HG02885 (cell line): ENCODE measurements around the gene MAD1L1.
"Not testable (repeated sequence)": the region's sequence is repeated elsewhere in the genome, so short reads cannot be mapped to it uniquely, and the experiment has no call there.

Experiments used
- ATAC-seq: cut with Tn5 transposase; IDR thresholded peaks from one replicate; pipeline ENCODE4 v1.9.1; 2021; ENCODE audit warnings: mild to moderate bottlenecking; ENCODE audit not compliant: unreplicated experiment, poor library complexity

Gene MAD1L1

GRCh38 chr7:1825647-1825896 lies 407.2 kb downstream of the MAD1L1 start:
- ATAC-seq = not testable (repeated sequence)

DNA sequence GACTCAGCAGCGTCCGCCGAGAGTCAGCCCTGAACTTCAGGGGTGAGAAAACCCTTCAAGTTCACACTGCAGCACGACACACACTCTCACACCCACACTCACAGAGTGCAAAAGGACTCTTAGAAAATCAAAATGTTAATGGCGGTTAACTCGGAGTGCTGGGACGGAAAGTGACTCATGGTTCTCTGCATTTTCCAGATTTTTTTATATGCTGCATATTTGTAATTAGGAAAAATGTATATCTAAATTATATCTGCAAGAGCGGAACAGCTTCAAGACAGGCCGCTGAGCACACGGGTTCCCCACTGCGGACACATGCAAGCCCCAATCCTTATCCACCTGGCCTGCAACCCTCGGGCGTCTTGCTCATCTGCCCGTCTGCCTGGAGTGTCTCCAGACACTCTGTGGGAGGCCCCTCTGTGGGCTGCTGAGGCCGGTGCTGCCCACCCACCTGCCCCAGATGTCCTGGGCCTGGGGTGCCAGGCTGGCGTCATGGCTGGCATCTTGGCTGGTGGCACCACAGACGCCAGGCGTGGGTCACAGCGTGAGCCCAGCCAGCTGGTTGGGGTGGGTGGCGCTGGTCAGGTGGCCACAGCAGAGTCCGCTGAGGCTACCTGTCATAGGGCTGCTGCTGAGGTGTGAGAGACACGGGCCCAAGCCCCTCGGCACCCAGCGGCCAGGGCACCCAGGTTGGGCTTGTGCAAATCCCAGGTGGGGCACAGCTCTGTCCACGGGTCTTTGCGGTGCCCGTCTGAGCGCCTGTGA lies 407.7 kb downstream of the MAD1L1 start:
- ATAC-seq = not testable (repeated sequence)

DNA sequence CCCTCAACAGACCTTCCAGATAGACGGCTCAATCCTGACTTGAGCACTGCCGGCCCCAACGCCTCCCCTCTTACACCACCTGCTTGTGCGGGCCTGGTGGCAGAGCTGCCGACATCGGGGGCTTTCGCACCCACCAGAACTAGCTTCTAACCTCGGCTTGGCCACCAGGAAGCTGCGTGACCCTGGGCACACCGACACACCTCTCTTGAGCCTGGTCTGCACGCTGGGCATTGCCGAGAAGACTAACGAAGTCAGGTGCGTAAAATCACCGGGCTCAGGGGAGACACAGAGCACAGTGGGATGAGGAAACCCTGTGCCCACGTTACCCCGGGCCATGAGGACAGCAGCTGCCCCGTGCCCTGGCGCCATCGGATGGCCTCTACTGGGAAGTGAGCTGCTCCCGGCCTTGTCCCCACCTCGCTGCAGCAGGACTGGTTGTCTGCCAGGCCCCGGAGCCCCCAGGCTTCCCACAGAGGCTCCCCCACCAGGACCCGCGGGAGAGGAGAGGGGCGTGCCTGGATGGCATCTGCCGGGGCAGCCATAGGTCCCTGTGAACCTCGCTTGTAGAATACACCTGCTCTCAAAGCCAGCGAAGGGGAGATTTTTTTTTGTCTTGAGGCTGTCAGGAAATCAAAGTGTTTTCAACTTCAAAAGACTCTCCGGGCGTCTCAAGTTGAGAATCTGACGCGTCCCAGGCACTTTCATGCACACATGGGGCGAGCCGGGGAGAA lies 408.4 kb downstream of the MAD1L1 start:
- ATAC-seq = not testable (repeated sequence)

- no peak for ATAC-seq
Observed at GRCh38 chr7:1823376-1824150, 409.2 kb downstream of the MAD1L1 start.

- ATAC-seq = no peak
Observed at GRCh38 chr7:1819259-1819841, 413.4 kb downstream of the MAD1L1 start.

GRCh38 chr7:1818575-1819258 lies 414.0 kb downstream of the MAD1L1 start:
- ATAC-seq = no peak

GRCh38 chr7:1817061-1817712 lies 415.6 kb downstream of the MAD1L1 start:
- no peak for ATAC-seq

DNA sequence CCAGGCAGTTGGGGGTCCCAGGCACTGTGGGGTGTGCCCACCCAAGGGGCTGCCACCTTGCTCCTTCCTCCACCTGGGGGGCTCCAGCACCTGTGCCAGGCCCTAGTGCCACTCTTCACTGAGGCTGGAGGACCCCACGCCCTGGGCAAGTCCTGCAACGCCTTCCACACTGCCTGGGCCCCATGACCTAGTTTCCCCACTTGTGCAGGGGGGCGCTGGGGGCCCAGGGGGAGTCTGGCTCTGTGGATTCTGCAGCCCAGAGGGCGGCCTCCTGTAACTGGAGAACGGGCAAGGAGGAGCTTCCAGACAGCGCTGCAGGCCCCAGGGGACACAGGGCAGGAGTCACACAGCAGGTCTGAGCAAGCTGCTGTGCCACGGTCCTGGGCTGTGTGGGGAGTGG lies 416.3 kb downstream of the MAD1L1 start:
- not testable (repeated sequence) for ATAC-seq

DNA sequence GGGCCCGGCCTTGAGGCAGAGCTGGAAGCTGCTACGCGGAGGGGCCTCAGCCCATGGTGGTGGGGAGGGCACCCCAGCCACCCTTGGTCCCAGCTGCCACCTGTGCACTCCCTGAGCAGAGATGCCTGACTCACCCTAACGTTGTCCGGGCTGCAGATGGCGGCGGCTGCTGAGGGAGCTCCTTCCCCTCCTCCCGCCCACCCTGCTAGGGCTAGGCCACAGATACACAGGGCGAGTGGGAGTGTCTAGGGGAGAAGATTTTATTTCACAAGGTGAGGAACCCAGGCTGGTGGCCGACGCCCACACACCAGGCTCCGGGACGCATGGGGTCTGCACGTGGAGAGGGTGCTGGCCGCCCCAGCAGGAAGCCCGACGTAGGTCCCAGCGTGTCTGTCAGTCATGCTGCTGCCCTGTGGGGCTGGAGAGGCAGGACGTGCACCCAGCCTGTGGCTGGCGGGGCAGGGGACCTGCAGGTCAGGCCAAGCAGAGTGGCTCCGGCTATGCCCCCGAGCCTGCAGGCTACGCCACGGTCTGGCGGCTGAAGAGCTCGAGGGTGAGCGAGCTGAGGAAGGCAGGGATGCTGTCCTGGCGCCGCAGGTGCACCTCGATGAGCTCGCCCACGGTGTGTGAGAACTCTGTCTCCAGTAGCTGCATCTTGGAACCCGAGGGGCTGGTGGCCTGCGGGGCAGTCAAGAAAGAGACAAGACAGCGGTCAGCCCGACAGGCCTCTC lies 417.0 kb downstream of the MAD1L1 start:
- not testable (repeated sequence) for ATAC-seq

GRCh38 chr7:1815051-1815481 lies 417.7 kb downstream of the MAD1L1 start:
- ATAC-seq = no peak

GRCh38 chr7:1814089-1814811 lies 418.5 kb downstream of the MAD1L1 start:
- no peak for ATAC-seq

- ATAC-seq = no peak
Observed at GRCh38 chr7:1813394-1814088, 419.2 kb downstream of the MAD1L1 start.

- ATAC-seq = no peak
Observed at GRCh38 chr7:1812509-1813393, 420.0 kb downstream of the MAD1L1 start.

- no peak for ATAC-seq
Observed at GRCh38 chr7:1811850-1812508, 420.8 kb downstream of the MAD1L1 start.

- ATAC-seq = no peak
Observed at GRCh38 chr7:1810961-1811849, 421.5 kb downstream of the MAD1L1 start.
